GM12878 (cell line): ENCODE measurements around the gene KLHL36. TPM values are rescaled to one million over a fixed set of nuclear protein-coding genes. Genes with fewer than 3 reads are reported as not detected.
A peak's percentile ranks its signal among the peaks of the same experiment; 100 is the strongest.

ENCODE experiments used
- ATAC-seq: fragments of 200-7000 bp; cut with Tn5 transposase; 3 replicates; pipeline ENCODE4 v1.9.1; 2020; ENCODE audit warnings: mild to moderate bottlenecking, moderate library complexity
- BruUV-seq: library from RNA; stranded (reverse); fragments of 400-500 nt; replicated peaks from 2 replicates; lab custom pipeline; 2021; lab: Mats Ljungman, UMichigan
- CTCF ChIA-PET: fragments of 300-600 bp; sonication (Branson Sonifier 250); formaldehyde crosslinking; extraction: SDS; loops from one replicate; lab custom pipeline; 2021; ENCODE audit warnings: inconsistent platforms; lab: Yijun Ruan, JAX
- POLR2A ChIA-PET: fragments of 350-600 bp; formaldehyde crosslinking; extraction: SDS; loops from one replicate; lab custom pipeline; 2021; ENCODE audit warnings: inconsistent platforms; lab: Charles Lee
- RAD21 ChIA-PET: fragments of 300-600 bp; sonication (Branson Sonifier 250); formaldehyde crosslinking; loops from one replicate; lab custom pipeline; 2023; ENCODE audit warnings: antibody characterized with exemption; ENCODE audit not compliant: unreplicated experiment; lab: Charles Lee
- SMC1A ChIA-PET: fragments of 300-600 bp; sonication (Branson Sonifier 250); formaldehyde crosslinking; loops from one replicate; lab custom pipeline; 2023; ENCODE audit not compliant: unreplicated experiment, uncharacterized antibody; lab: Charles Lee
- DNase-seq: peaks from one replicate; pipeline ENCODE4 v3.0.0-alpha.2; 2011; ENCODE audit warnings: low read depth, low spot score
- FAIRE-seq: peaks from 3 replicates; lab custom pipeline; 2011; peaks lifted over from hg19 to GRCh38; lab: Jason Lieb, UNC
- H2AFZ ChIP-seq: 2 replicates; pipeline ENCODE4 v1.6.0; 2011; ENCODE audit warnings: low read depth, low read length, control low read depth; ENCODE audit not compliant: control insufficient read depth
- H3K27ac ChIP-seq: 2 replicates; pipeline ENCODE4 v1.5.1; 2011; ENCODE audit warnings: control low read depth; ENCODE audit not compliant: control insufficient read depth, insufficient read depth
- H3K27me3 ChIP-seq, 2 experiments: replicated peaks in 1 of 2; 2 replicates each; pipeline versions ENCODE4 v1.6.0 to v1.6.1; 2011; ENCODE audit warnings: low read length in 1 of 2; ENCODE audit not compliant: control insufficient read depth in 2 of 2, insufficient read depth in 2 of 2
- H3K36me3 ChIP-seq, 2 experiments: 2 replicates each; pipeline ENCODE4 v1.5.1; 2011; ENCODE audit warnings: low read length in 1 of 2; ENCODE audit not compliant: control insufficient read depth in 2 of 2, insufficient read depth in 2 of 2
- H3K4me1 ChIP-seq: 2 replicates; pipeline ENCODE4 v1.6.1; 2011; ENCODE audit warnings: mild to moderate bottlenecking, low read length, moderate library complexity, mixed read lengths; ENCODE audit not compliant: control insufficient read depth, insufficient read depth
- H3K4me2 ChIP-seq: 2 replicates; pipeline ENCODE4 v1.6.0; 2011; ENCODE audit warnings: control low read depth; ENCODE audit not compliant: control insufficient read depth, insufficient read depth
- H3K4me3 ChIP-seq: fragments of 200-600 bp; sonication (generic); 2 replicates; pipeline ENCODE4 v1.5.1; 2016
- H3K79me2 ChIP-seq: 2 replicates; pipeline ENCODE4 v1.6.0; 2011; ENCODE audit warnings: low read length; ENCODE audit not compliant: control insufficient read depth, insufficient read depth
- H3K9ac ChIP-seq: 2 replicates; pipeline ENCODE4 v1.8.0; 2011; ENCODE audit warnings: low read length, control low read depth, mixed read lengths; ENCODE audit not compliant: control insufficient read depth, insufficient read depth
- H3K9me3 ChIP-seq: replicated peaks from 3 replicates; pipeline ENCODE4 v1.5.1; 2011; ENCODE audit warnings: mild to moderate bottlenecking, low read length; ENCODE audit not compliant: control insufficient read depth, insufficient read depth
- H4K20me1 ChIP-seq: 2 replicates; pipeline ENCODE4 v1.6.0; 2011; ENCODE audit not compliant: control insufficient read depth, insufficient read depth
- BCL3 ChIP-seq: IDR thresholded peaks from 2 replicates; pipeline ENCODE4 v1.6.1; 2011; ENCODE audit warnings: borderline replicate concordance, low read depth, mild to moderate bottlenecking, moderate library complexity, low read length; ENCODE audit not compliant: insufficient read depth, poor library complexity, severe bottlenecking
- DPF2 ChIP-seq: fragments of 450-650 bp; IDR thresholded peaks from 2 replicates; pipeline ENCODE4 v1.6.1; 2017; ENCODE audit warnings: mild to moderate bottlenecking
- SIX5 ChIP-seq: IDR thresholded peaks from 2 replicates; pipeline ENCODE4 v1.6.1; 2011; ENCODE audit warnings: mild to moderate bottlenecking, low read depth, low read length, moderate library complexity; ENCODE audit not compliant: severe bottlenecking
- STAT3 ChIP-seq: IDR thresholded peaks from 2 replicates; pipeline ENCODE4 v1.6.1; 2011; ENCODE audit warnings: low read depth, low read length, improper control_type of control experiment
- WGBS: methylation state at CpG from one replicate; pipeline ENCODE4 v1.1.6; 2016; ENCODE audit warnings: low lambda C conversion rate; ENCODE audit not compliant: insufficient replicate concordance, insufficient coverage; ENCODE audit errors: missing lambda C conversion rate; 5-methylcytosine and 5-hydroxymethylcytosine counted together
- in situ Hi-C: fragments of 300-500 bp; cut with MboI; formaldehyde crosslinking; loops from 9 replicates; pipeline ENCODE4 v1.14.3; 2018; ENCODE audit warnings: mixed read lengths
- intact Hi-C: fragments of 100-400 bp; cut with micrococcal nuclease; formaldehyde crosslinking; loops from one replicate; pipeline ENCODE4 v1.14.2; 2022; ENCODE audit not compliant: unreplicated experiment
- polyA plus RNA-seq, 11 experiments: library from polyadenylated mRNA; depleted of rRNA in 4 of 11; unstranded in 6 of 11; stranded (reverse) in 5 of 11; fragments of >200 nt; fragmentation: Nextera tagmentation in 4 of 11; fragmentation: Illumina TruSeq in 1 of 11; extraction: Ambion mirVana in 4 of 11; extraction: Trizol in 1 of 11; gene quantifications; 1 replicate in 1 of 11; 2 replicates in 10 of 11; pipeline versions ENCODE4 v1.2.1 to v1.2.3, GENCODE V29; 2011 to 2016; ENCODE audit warnings: inconsistent platforms in 2 of 11, missing spikeins in 2 of 11, low read depth in 1 of 11
- total RNA-seq, 4 experiments: library from RNA; depleted of rRNA in 3 of 4; stranded (reverse); fragments of >200 nt in 3 of 4; fragmentation: Illumina TruSeq in 1 of 4; extraction: Trizol in 1 of 4; gene quantifications; 2 replicates each; pipeline versions ENCODE4 v1.2.1 to v1.2.3, GENCODE V29; 2013 to 2021

Gene KLHL36
- total and polyA plus RNA-seq, 10 of the 15 experiments (the other 5 are each of a cell fraction or from before 2014, with no cell fraction given) = 2.6 to 45.3 (median 16.8) TPM

DNA sequence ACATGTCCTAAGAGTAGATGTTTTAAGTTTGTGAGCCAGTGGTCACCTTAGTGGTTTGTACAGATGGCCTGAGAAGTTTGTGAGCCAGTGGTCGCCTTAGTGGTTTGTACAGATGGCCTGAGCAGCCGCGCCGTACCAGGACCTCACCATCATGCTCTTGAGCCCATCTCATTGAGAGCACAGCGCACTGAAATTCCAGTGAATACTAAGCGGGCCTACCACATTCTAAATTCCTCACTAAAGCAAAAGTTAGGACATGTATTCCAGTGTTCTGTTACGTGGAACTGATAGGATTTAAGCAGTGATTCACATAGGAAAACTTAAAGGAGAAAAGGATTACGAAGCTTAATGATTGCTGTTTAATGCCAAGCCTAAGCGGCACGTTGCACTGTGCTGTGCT lies 55.4 kb downstream of the KLHL36 start:
- no peak overlapping the region for H3K9ac ChIP-seq
- ChIA-PET SMC1A (interaction anchor here (0.7 to 1.9 kb wide), 12 partner anchors 11 to 197 kb away, joined by 3 to 7 read pairs (median 4); no protein-coding TSS in a partner anchor), POLR2A (interaction anchor here (0.7 to 1.9 kb wide), 5 partner anchors 9 to 40 kb away, joined by 3 to 5 read pairs (median 4); no protein-coding TSS in a partner anchor), CTCF (interaction anchor here (0.9 to 5.0 kb wide), 13 partner anchors 9 to 267 kb away, joined by 3 to 61 read pairs (median 3); no protein-coding TSS in a partner anchor), RAD21 (interaction anchor here (0.6 to 3.1 kb wide), 6 partner anchors 8 to 103 kb away, joined by 3 to 18 read pairs (median 6); no protein-coding TSS in a partner anchor)
- intact Hi-C loops = no loop called here
- peak overlapping the region; percentile 6; the same call in 1 of the 2 replicates for H3K4me3 ChIP-seq
- H3K9me3 ChIP-seq = no peaks in the 10 kb centered on the region
- peak overlapping the region; percentile 40 for H3K4me2 ChIP-seq
- no peaks in the 10 kb centered on the region for H3K27me3 ChIP-seq
- TSS peak; percentile 16 for BruUV-seq
- H4K20me1 ChIP-seq = peaks cover 6% of the 10 kb centered on the region
- peaks cover 3% of the 10 kb centered on the region; the same call in 1 of the 2 replicates for H3K4me1 ChIP-seq
- H3K79me2 ChIP-seq = peaks cover 85% of the 10 kb centered on the region
- no peak overlapping the region for H2AFZ ChIP-seq
- 0 out of 4 replicates have a peak, but pooled peaks cover 0 to 3% of the 10 kb centered on the region in 2 experiments for H3K36me3 ChIP-seq
- DNase-seq = no peak
- 90% methylated on average over 10 of the region's 10 CpGs for WGBS
- no peak for ATAC-seq
- no peak overlapping the region for H3K27ac ChIP-seq
- TF ChIP-seq STAT3 (no peak), SIX5 (no peak)
- in situ Hi-C loops = no loop called here
- no peak for FAIRE-seq

DNA sequence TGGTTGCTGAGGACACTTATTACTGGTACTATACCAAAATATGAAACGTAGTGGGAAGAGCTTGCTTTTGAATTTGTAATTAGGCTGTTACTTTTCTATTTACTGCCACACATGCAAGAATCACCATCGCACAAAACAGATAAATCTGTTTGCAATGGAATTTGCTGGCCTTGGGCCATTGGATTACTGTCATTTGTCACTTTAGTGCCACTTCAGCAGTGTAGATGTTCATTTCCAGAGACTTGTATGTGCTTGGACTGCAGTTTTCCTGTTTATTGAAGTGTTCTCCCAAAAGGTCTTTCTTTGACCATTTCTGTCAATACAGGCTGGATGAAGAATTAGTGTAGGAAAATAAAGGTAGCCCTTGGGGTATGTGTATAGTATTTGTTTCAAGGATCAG lies 55.9 kb downstream of the KLHL36 start:
- FAIRE-seq = no peak
- H3K4me2 ChIP-seq = peak overlapping the region; percentile 40
- in situ Hi-C loops = no loop called here
- 48% methylated on average over 2 of the region's 2 CpGs for WGBS
- H3K27me3 ChIP-seq = no peaks in the 10 kb centered on the region
- H3K9me3 ChIP-seq = no peaks in the 10 kb centered on the region
- no TSS peak for BruUV-seq
- peak overlapping the region; percentile 1; the same call in 1 of the 2 replicates for H3K27ac ChIP-seq
- no peak overlapping the region for H2AFZ ChIP-seq
- H3K4me3 ChIP-seq = peak overlapping the region; percentile 6; the same call in 1 of the 2 replicates
- peaks cover 0 to 7% of the 10 kb centered on the region in 2 experiments; a peak in 2 of 4 replicates for H3K36me3 ChIP-seq
- H3K79me2 ChIP-seq = peaks cover 90% of the 10 kb centered on the region
- peaks cover 3% of the 10 kb centered on the region; the same call in 1 of the 2 replicates for H3K4me1 ChIP-seq
- RAD21 ChIA-PET = interaction anchor here (1.8 to 3.1 kb wide), 2 partner anchors 22 to 32 kb away, joined by 5 to 18 read pairs; no protein-coding TSS in a partner anchor
- DNase-seq = no peak
- peaks cover 6% of the 10 kb centered on the region for H4K20me1 ChIP-seq
- CTCF ChIA-PET = interaction anchor here (1.1 to 5.0 kb wide), 5 partner anchors 18 to 82 kb away, joined by 3 to 61 read pairs (median 5); no protein-coding TSS in a partner anchor
- intact Hi-C loops = no loop called here
- TF ChIP-seq BCL3 (peak; percentile 43), DPF2 (no peak)
- POLR2A ChIA-PET = interaction anchor here (1.2 to 1.9 kb wide), 3 partner anchors 9 to 25 kb away, joined by 3 to 5 read pairs (median 4); no protein-coding TSS in a partner anchor
- SMC1A ChIA-PET = interaction anchor here (0.8 to 1.9 kb wide), 8 partner anchors 11 to 40 kb away, joined by 3 to 7 read pairs (median 5); no protein-coding TSS in a partner anchor
- ATAC-seq = no peak
- H3K9ac ChIP-seq = no peak overlapping the region
